ENCODE measurements around the gene ANO7. TPM values are rescaled to one million over a fixed set of nuclear protein-coding genes. Genes with fewer than 3 reads are reported as not detected.

ANO7 gene
- total RNA-seq, 4 donors from 2014 or later = 1.1 to 1.4 (median 1.2) TPM

- H3K36me3 ChIP-seq = peaks cover 14% of the 10 kb centered on the region
- H3K4me1 ChIP-seq = no peaks in the 10 kb centered on the region
- no peak overlapping the region for H3K4me3 ChIP-seq
- H3K27ac ChIP-seq = no peak overlapping the region
- TF ChIP-seq EP300 (IDR thresholded peaks at IDR 0.05) = no peak
- no peak for TF ChIP-seq POLR2A (IDR thresholded peaks at IDR 0.05)
- no peak for TF ChIP-seq POLR2AphosphoS5 (IDR thresholded peaks at IDR 0.05)
- TF ChIP-seq CTCF (IDR thresholded peaks at IDR 0.05) = no peak
- peaks cover 17% of the 10 kb centered on the region for H3K27me3 ChIP-seq
- no peak for DNase-seq (ENCODE audit: low spot score in 2 of 2)
- 41% methylated on average over 11 of the region's 14 CpGs for WGBS
- no peaks in the 10 kb centered on the region for H3K9me3 ChIP-seq
Measured at GRCh38 chr2:241187101-241187917, 1.2 kb upstream of the ANO7 start.

- no peaks in the 10 kb centered on the region for H3K4me1 ChIP-seq
- TF ChIP-seq EP300 (IDR thresholded peaks at IDR 0.05) (no peak), POLR2AphosphoS5 (IDR thresholded peaks at IDR 0.05) (no peak), CTCF (IDR thresholded peaks at IDR 0.05) (no peak), POLR2A (IDR thresholded peaks at IDR 0.05) (no peak)
- peaks cover 17% of the 10 kb centered on the region for H3K27me3 ChIP-seq
- no peak overlapping the region for H3K4me3 ChIP-seq
- WGBS = 47% methylated on average over 3 of the region's 4 CpGs
- H3K9me3 ChIP-seq = no peaks in the 10 kb centered on the region
- H3K36me3 ChIP-seq = peaks cover 9% of the 10 kb centered on the region
- DNase-seq (ENCODE audit: low spot score in 2 of 2) = no peak
- H3K27ac ChIP-seq = no peak overlapping the region
Measured at GRCh38 chr2:241187918-241188234, 601 bp upstream of the ANO7 start.

- TF ChIP-seq CTCF (IDR thresholded peaks at IDR 0.05) (no peak), POLR2AphosphoS5 (IDR thresholded peaks at IDR 0.05) (no peak), EP300 (IDR thresholded peaks at IDR 0.05) (no peak), POLR2A (IDR thresholded peaks at IDR 0.05) (no peak)
- 90% methylated on average over 9 of the region's 32 CpGs for WGBS
- peaks cover 17% of the 10 kb centered on the region for H3K27me3 ChIP-seq
- no peak for DNase-seq (ENCODE audit: low spot score in 2 of 2)
- H3K9me3 ChIP-seq = no peaks in the 10 kb centered on the region
- H3K36me3 ChIP-seq = no peaks in the 10 kb centered on the region
- H3K27ac ChIP-seq = no peak overlapping the region
- H3K4me1 ChIP-seq = no peaks in the 10 kb centered on the region
- no peak overlapping the region for H3K4me3 ChIP-seq
Measured at GRCh38 chr2:241189093-241189855, 797 bp downstream of the ANO7 start.

GRCh38 chr2:241189856-241190201, 1.4 kb downstream of the ANO7 start:
- H3K36me3 ChIP-seq = no peaks in the 10 kb centered on the region
- TF ChIP-seq EP300 (IDR thresholded peaks at IDR 0.05) (no peak), CTCF (IDR thresholded peaks at IDR 0.05) (no peak)
- no peak for DNase-seq (ENCODE audit: low spot score in 2 of 2)
- no CpG with 5 or more reads among the region's 15 CpGs for WGBS
- H3K27me3 ChIP-seq = peaks cover 17% of the 10 kb centered on the region
- no peaks in the 10 kb centered on the region for H3K4me1 ChIP-seq
- no peak overlapping the region for H3K4me3 ChIP-seq
- no peak overlapping the region for H3K27ac ChIP-seq
- H3K9me3 ChIP-seq = no peaks in the 10 kb centered on the region

GRCh38 chr2:241190291-241190981, 2.0 kb downstream of the ANO7 start:
- Histone ChIP-seq H3K27me3 (peaks cover 17% of the 10 kb centered on the region), H3K36me3 (no peaks in the 10 kb centered on the region), H3K27ac (no peak overlapping the region), H3K4me3 (no peak overlapping the region), H3K9me3 (no peaks in the 10 kb centered on the region), H3K4me1 (no peaks in the 10 kb centered on the region)
- no peak for DNase-seq (ENCODE audit: low spot score in 2 of 2)
- TF ChIP-seq EP300 (IDR thresholded peaks at IDR 0.05) (no peak), POLR2AphosphoS5 (IDR thresholded peaks at IDR 0.05) (no peak), CTCF (IDR thresholded peaks at IDR 0.05) (no peak), POLR2A (IDR thresholded peaks at IDR 0.05) (no peak)
- WGBS = 91% methylated on average over 11 of the region's 19 CpGs

Data from suprapubic skin (tissue), 4 donors.